NCI-H2081 (cell line): ENCODE data around the gene ZCCHC14.

ENCODE experiments used
- DNase-seq, 2 experiments: peaks; one replicate each; lab custom pipeline; 2025; lab: John Stamatoyannopoulos, UW

Gene ZCCHC14

DNA sequence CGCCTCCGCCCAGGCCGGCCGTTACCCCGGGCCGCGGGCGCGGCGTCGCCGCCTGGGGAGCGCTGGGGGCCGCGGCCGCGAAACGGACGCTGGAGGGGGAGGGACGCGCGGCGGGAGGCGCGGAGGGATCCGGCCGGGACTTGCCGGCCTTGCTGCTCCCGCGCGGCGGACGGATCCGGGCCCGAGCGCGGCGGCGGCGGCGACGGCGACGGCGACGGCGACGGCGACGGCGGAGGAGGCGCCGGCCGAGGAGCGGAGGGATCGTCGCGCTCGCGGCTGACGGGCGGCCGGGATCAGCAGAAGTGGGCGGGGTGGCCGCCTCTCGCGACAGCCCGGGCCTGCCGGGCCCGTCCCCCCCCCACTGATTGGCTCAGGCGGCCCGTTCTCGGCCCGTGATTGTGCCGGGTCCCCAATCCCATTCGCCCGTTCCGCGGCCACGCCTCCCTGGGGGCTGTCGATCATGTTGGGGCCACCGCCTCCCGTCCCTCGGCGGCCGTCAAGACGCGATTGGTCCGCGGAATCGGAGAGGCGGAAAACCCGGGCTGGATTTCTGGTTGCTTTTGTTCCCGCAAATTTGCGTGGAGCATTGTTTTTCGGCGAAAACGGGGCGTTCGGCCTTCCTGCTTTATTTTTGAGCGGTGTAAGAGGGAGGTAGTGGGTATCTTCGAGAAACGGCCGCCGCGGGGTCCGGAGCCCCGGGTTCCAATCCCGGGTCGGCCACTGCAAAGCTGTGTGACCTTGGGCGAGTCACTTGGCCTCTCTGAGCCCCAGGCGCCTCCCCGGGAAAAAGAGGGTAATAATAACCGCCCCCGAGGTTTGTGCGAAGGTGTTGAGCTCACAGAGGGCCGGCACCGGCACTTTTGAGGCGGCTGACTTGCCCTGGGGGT is at the start of gene ZCCHC14:
ZCCHC14 (minus strand) TSS at position 304 of the 887 bp plus-strand sequence. CDS start 786 bp downstream, outside the sequence.
- peak; percentile 92 to 97 for DNase-seq

DNA sequence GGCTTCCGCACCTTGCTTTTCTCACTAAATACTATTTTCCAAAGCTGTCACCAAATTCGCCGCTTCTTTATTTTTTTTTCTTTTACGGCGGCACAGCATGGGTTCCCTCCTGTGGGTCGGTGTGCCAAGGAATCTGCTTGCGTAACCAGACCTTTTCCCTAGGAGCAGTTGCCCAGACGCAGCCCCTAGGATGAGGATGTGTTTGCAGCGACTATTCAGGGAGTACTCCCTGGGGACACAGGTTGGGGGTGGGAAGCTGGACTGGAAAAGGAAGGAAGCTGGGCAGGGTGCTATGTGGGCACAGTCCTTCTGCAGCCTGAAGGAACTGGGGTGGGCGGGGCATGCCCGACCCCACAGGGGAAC is 49.0 kb upstream of the ZCCHC14 start:
- no peak for DNase-seq

DNA sequence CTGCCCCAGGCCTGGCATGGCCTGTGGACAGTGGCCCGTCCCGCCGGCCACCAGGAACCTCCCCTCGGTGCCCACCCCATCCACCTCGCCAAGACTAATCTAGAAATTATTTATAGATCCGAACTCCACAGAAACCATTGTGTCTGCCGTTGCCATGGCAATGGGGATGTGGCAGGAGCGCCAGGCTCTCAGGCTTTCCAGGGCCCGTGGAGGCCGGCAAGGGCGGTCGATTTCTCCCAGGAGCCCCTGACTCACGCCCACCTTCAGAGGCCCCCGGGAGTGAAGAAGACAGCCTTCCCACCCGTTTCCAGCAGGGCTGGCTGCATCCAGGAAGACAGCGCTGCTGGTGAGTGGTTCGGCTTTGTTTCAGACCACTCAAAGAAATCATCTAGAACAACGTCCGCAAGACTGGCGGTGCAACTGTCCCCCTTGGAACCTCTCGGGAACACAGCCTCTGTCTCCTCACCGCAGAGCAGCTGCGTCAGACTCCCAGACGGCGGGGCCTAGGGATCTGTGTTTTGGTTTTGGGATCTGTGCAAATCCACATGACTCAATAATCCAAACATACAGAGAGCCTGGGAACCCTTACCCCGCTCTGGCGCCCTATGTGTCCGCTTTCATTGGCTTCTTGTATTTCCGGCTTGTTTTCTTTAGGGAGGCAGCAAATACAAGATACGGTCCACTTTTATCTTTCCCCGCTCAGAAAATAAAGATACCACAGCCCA is 48.5 kb upstream of the ZCCHC14 start:
- no peak for DNase-seq

DNA sequence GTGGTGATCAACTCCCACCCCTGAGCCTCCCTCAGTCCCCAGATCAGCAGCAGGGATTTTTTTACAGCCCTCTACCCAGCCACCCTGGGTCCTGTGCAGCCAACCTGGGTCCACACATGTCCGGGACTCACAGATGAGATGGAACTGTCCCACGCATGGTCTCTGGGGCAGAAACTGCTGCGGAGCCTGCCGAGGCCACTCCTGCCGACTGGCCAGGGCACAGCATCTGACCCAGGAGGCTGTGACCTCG is 48.0 kb upstream of the ZCCHC14 start:
- DNase-seq, result no peak

DNA sequence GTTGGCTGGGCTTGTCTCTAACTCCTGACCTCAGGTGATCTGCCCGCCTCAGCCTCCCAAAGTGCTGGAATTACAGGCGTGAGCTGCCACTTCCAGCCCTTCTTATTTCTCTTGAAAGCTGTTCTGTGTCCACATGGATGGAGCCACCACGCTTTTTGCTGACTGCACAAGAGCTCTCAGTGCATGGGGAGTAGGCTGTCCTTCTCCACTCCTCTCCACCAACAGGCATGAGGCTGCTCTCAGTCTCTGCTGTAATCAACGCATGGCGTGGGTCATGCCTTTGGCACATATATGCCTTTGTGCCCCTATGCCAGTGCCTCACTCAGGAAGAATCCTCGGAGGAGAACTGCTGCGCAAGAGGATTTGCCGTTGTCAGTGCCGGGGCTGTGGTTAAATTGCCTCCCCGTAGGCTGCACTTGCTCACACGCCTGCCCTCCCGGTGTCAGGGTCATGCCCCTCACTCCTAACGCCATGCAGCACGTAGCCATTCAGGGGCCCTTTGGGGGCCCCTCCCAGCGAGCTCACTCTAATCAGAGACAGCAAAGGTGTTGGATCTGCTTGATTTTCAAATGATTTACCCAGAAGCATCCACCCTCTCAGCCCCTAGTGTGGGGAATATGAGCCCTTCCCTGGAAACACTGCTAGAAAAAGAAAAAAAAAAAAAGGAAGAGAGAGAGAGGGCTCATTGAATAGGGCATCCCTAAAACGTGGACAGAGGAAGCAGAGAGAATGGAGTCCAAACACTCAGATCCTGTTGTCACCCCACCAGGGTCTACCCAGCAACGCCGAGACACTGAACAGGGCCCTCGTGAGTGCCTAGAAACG is 47.5 kb upstream of the ZCCHC14 start:
- DNase-seq, result no peak

GRCh38 chr16:87539113-87539512 is 46.3 kb upstream of the ZCCHC14 start:
- no peak for DNase-seq

DNA sequence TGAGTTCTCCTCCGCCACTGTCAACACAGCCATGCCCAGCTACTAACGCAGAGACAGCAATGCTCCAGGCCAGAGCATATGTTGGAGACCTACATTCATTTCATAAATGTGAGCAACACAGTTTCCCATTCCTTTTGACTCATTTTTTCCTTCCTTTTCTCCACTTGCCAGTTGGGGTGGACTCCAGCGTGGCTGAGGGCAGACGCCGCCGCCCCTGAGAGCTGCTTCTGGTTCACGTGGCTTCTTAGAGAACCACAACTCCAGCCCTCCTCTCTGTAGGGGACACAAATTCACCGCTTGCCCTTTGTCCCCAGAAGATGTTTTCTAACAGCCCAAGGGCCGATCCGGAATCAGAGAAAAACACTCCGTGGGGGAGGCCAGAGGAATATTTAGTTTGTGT is 45.8 kb upstream of the ZCCHC14 start:
- DNase-seq, result no peak

DNA sequence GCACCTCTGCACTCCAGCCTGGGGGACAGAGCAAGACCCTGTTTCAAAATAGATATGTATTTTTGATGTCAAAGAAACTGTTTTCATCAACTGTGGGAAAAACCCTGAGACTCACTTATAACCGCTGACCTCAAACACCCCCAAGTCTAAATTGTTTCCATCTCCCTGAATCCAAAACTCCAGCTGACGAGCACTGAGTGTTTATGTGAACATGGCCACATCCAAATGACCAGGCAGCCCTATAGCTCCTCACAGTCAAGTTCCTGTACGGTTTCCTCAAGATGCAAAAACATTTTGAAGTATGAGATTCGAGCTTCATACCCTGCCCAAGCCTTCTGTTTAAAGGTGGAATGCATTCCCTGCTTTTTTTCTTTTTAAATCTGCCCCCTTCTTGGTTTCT is 45.3 kb upstream of the ZCCHC14 start:
- DNase-seq, result no peak

DNA sequence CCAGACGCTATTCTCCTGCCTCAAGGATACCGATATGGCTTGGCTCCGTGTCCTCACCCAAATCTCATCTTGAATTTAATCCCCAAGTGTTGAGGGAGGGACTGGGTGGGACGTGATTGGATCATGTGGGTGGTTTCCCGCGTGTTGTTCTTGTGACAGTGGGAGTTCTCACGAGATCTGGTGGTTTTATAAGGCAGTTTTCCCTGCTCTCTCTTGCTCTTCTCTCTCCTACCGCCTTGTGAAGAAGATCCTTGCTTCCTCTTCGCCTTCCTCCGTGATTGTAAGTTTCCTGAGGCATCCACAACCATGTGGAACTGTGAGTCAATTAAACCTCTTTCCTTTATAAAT is 43.9 kb upstream of the ZCCHC14 start:
- DNase-seq, result no peak

GRCh38 chr16:87535855-87536794 is 43.3 kb upstream of the ZCCHC14 start:
- no peak for DNase-seq

- no peak for DNase-seq
Measured at GRCh38 chr16:87535457-87535854, 42.6 kb upstream of the ZCCHC14 start.

- no peak for DNase-seq
Measured at GRCh38 chr16:87534751-87535150, 41.9 kb upstream of the ZCCHC14 start.

- no peak for DNase-seq
Measured at GRCh38 chr16:87534030-87534653, 41.3 kb upstream of the ZCCHC14 start.

- no peak for DNase-seq
Measured at GRCh38 chr16:87533061-87533460, 40.2 kb upstream of the ZCCHC14 start.

DNA sequence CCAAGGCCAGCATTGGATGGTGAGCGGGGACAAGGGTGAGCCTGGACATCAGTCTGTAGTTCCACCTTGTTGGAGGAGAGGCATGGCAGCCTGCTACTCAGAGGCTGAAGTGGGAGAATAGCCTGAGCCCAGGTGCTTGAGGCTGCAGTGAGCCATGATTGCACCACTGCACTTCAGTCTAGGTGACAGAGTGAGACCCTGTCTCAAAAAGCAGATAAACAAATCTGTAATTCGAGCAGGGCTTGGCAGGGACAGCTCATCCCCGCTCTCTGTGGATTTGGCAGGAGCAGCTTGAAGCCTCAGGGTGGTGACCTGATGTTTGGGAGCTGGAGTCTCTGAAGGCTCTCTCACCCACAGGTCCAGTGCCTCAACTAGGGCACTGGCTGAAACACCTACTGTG is 38.6 kb upstream of the ZCCHC14 start:
- no peak for DNase-seq

DNA sequence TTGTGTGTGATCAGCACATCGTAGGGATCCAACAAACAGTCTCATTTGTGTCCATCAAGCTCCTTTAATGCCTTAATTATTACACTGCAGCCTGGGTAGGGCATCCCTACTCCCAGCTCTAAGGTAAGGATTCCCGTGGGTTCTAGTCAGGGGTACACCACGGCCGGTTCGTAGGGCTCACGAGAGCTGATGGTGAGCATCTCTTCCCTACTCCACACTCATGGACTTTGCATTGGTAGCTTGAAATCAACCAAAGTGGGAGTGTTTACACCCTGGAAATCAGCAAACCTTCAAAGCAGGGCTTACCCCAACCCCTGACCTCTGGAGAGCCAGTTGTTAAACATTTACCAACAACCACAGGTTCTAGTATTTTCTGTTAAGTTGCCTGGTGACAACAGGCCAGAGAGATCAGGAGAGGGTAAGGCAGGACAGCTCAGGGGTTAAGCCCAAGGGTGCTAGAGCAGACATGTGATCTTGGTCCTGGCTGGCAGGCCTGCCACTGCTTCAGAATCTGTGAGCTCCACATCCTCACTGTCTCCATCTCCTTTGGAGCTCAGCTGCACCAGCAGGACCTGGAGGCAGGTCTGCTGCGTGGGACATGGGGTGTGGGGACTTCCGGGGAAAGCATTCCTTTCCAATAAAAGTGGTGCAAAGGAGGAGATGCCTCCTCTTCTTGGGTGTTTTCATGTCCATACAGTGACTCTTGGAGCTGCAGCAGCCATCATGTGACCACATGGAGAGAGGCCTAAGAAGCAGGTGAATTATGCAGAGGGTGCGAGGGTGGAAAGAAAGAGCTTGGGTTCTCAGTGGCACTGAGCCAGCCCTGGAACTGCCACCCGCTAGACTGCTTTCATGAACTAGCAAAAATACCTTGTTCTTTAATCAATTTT is 36.1 kb upstream of the ZCCHC14 start:
- no peak for DNase-seq

DNA sequence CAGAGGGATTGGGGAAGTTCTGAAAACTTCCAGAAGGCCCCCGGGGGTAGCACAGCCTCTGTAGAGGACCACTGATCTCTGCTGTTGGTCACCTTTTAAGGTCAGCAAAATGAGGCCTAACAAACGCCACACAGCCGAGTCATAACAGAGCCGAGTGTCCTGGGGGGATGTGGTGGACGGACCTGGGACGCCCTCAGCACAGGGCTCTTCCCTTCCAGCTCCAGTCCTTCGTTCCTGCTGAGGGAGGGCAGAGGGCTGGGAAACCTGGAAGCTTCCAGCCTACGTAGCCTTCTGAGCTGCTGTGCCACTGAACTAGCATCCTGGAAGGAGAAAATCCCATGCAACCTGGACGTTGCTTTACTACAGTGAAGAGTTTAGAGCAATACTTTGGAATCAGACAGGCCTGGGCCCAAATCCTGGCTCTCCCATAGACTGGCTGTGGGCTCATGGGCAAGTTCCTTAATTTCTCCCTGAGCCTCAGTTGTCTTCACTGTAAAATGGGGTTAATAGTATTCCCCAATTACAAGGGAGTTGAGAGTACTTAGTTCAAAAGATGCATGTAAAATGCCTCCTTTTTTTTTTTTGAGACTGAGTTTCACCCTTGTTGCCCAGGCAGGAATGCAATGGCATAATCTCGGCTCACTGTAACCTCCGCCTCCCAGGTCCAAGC is 34.4 kb upstream of the ZCCHC14 start:
- DNase-seq, result no peak

- DNase-seq, result no peak
Measured at GRCh38 chr16:87526238-87526947, 33.6 kb upstream of the ZCCHC14 start.

GRCh38 chr16:87525352-87525751 is 32.5 kb upstream of the ZCCHC14 start:
- no peak for DNase-seq
